K562 (cell line): Measurements from ENCODE around the gene SLC4A9. TPM values are rescaled to one million over a fixed set of nuclear protein-coding genes. Genes with fewer than 3 reads are reported as not detected.

Experiments
- ATAC-seq: fragments of 200-7000 bp; cut with Tn5 transposase; 3 replicates; pipeline ENCODE4 v1.9.1; 2020; ENCODE audit warnings: moderate library complexity
- BruUV-seq: library from RNA; stranded (reverse); fragments of 400-500 nt; replicated peaks from 2 replicates; lab custom pipeline; 2021; lab: Mats Ljungman, UMichigan
- CTCF ChIA-PET: fragments of 300-600 bp; formaldehyde crosslinking; extraction: SDS; loops from one replicate; lab custom pipeline; 2021; ENCODE audit warnings: low intra/inter-chr PET ratio; lab: Yijun Ruan, JAX
- POLR2A ChIA-PET: fragments of 300-600, 350-650 bp; sonication (Branson Sonifier 250); formaldehyde crosslinking; extraction: SDS; loops from one replicate; lab custom pipeline; 2021; ENCODE audit warnings: antibody characterized with exemption, inconsistent platforms; lab: Yijun Ruan, JAX
- DNase-seq, 4 experiments: peaks; one replicate each; pipeline versions ENCODE4 v3.0.0 to v3.0.0-alpha.2; 2011 to 2018; ENCODE audit warnings: low spot score in 3 of 4, mixed read lengths in 3 of 4; ENCODE audit errors: extremely low read depth in 1 of 4
- FAIRE-seq: peaks from 2 replicates; lab custom pipeline; 2011; peaks lifted over from hg19 to GRCh38; lab: Jason Lieb, UNC
- H2AFZ ChIP-seq: 2 replicates; pipeline ENCODE4 v1.6.0; 2011; ENCODE audit warnings: low read depth, low read length, control low read depth, inconsistent platforms
- H3K27ac ChIP-seq: fragments of 200-600 bp; 3 replicates; pipeline ENCODE4 v1.8.0; 2011; ENCODE audit warnings: low read depth, mild to moderate bottlenecking, control low read depth, inconsistent platforms, low read length, moderate library complexity, mixed read lengths; ENCODE audit errors: extremely low read depth
- H3K27me3 ChIP-seq, 2 experiments: fragments of 300-600 bp in 1 of 2; 2 replicates in 1 of 2; 3 replicates in 1 of 2; pipeline versions ENCODE4 v1.6.0 to v1.8.0; 2011; ENCODE audit warnings: inconsistent platforms in 2 of 2, low read length in 2 of 2, mild to moderate bottlenecking in 1 of 2, mixed read lengths in 1 of 2, moderate library complexity in 1 of 2; ENCODE audit not compliant: control insufficient read depth in 2 of 2, insufficient read depth in 2 of 2
- H3K36me3 ChIP-seq: fragments of 300-600 bp; 3 replicates; pipeline ENCODE4 v1.8.0; 2011; ENCODE audit warnings: mild to moderate bottlenecking, low read length, inconsistent platforms; ENCODE audit not compliant: control insufficient read depth, insufficient read depth
- H3K4me1 ChIP-seq, 2 experiments: fragments of 200-600 bp in 1 of 2; replicated peaks in 1 of 2; 2 replicates in 1 of 2; 3 replicates in 1 of 2; pipeline versions ENCODE4 v1.5.1 to v1.8.0; 2011; ENCODE audit warnings: inconsistent platforms in 2 of 2, low read length in 2 of 2, mild to moderate bottlenecking in 1 of 2, mixed read lengths in 1 of 2, moderate library complexity in 1 of 2; ENCODE audit not compliant: control insufficient read depth in 2 of 2, insufficient read depth in 2 of 2
- H3K4me2 ChIP-seq: 2 replicates; pipeline ENCODE4 v1.6.1; 2011; ENCODE audit warnings: low read length, control low read depth, inconsistent platforms, mixed read lengths; ENCODE audit not compliant: insufficient read depth
- H3K4me3 ChIP-seq: fragments of 200-600 bp; sonication (generic), shearing (Covaris generic); 2 replicates; pipeline ENCODE4 v1.5.1; 2016; ENCODE audit warnings: control low read depth, inconsistent platforms
- H3K79me2 ChIP-seq: fragments of 200-600 bp; 3 replicates; pipeline ENCODE4 v1.8.0; 2011; ENCODE audit warnings: low read length, inconsistent platforms; ENCODE audit not compliant: control insufficient read depth, insufficient read depth
- H3K9ac ChIP-seq, 2 experiments: 2 replicates each; pipeline versions ENCODE4 v1.6.0 to v1.6.1; 2011; ENCODE audit warnings: low read depth in 2 of 2, low read length in 2 of 2, control low read depth in 1 of 2, inconsistent platforms in 1 of 2, mild to moderate bottlenecking in 1 of 2, mixed read lengths in 1 of 2; ENCODE audit not compliant: insufficient read depth in 1 of 2
- H3K9me1 ChIP-seq: one replicate; pipeline ENCODE4 v1.6.0; 2011; ENCODE audit warnings: inconsistent platforms, mild to moderate bottlenecking, low read length, moderate library complexity; ENCODE audit not compliant: control insufficient read depth, insufficient read depth
- H3K9me3 ChIP-seq: replicated peaks from 2 replicates; pipeline ENCODE4 v1.5.1; 2011; ENCODE audit warnings: low read depth, low read length, inconsistent platforms; ENCODE audit not compliant: control insufficient read depth, insufficient read depth
- H4K20me1 ChIP-seq: replicated peaks from 2 replicates; pipeline ENCODE4 v1.6.1; 2011; ENCODE audit warnings: low read length, inconsistent platforms, mixed read lengths; ENCODE audit not compliant: control insufficient read depth, insufficient read depth
- CXXC5 ChIP-seq: fragments of 250-450 bp; sonication (Bioruptor Pico); IDR thresholded peaks from 2 replicates; pipeline ENCODE4 v1.8.0; 2022; ENCODE audit warnings: inconsistent platforms, mild to moderate bottlenecking, moderate library complexity
- GTF2F1 ChIP-seq: IDR thresholded peaks from 2 replicates; pipeline ENCODE4 v1.6.1; 2011; ENCODE audit warnings: low read depth, low read length, improper control_type of control experiment
- L3MBTL2 ChIP-seq: fragments of 450-650 bp; IDR thresholded peaks from 2 replicates; pipeline ENCODE4 v1.6.1; 2016; ENCODE audit warnings: mild to moderate bottlenecking, moderate library complexity
- MYC ChIP-seq, 2 experiments: fragments of 250-450 bp in 1 of 2; sonication (Bioruptor Pico) in 1 of 2; IDR thresholded peaks; 2 replicates each; pipeline versions ENCODE4 v1.5.1 to v1.6.1; 2012 to 2021; ENCODE audit warnings: low read depth in 2 of 2, borderline replicate concordance in 1 of 2, improper control_type of control experiment in 1 of 2, low read length in 1 of 2, mild to moderate bottlenecking in 1 of 2, moderate library complexity in 1 of 2
- NCOA6 ChIP-seq: fragments of 450-650 bp; IDR thresholded peaks from 2 replicates; pipeline ENCODE4 v1.6.1; 2017; ENCODE audit warnings: mild to moderate bottlenecking
- POLR2G ChIP-seq: fragments of 200-400 bp; formaldehyde crosslinking; IDR thresholded peaks from 2 replicates; pipeline ENCODE4 v1.6.1; 2017; ENCODE audit warnings: low read depth, mild to moderate bottlenecking, antibody characterized with exemption, low read length, moderate library complexity
- RHOXF2B ChIP-seq: fragments of 250-450 bp; sonication (Bioruptor Pico); conservative IDR thresholded peaks from 2 replicates; pipeline ENCODE4 v1.5.1; 2021
- SAP30 ChIP-seq: fragments of 200-600 bp; sonication (generic); IDR thresholded peaks from 2 replicates; pipeline ENCODE4 v1.6.1; 2012; ENCODE audit warnings: borderline replicate concordance, low read depth, mild to moderate bottlenecking, moderate library complexity, low read length, control low read depth, inconsistent platforms; ENCODE audit not compliant: insufficient read depth, poor library complexity, severe bottlenecking
- SFPQ ChIP-seq: fragments of 200-400 bp; formaldehyde crosslinking; IDR thresholded peaks from 2 replicates; pipeline ENCODE4 v1.6.1; 2017; ENCODE audit warnings: mild to moderate bottlenecking, low read depth, low read length, moderate library complexity
- WGBS: fragments of 100-300 bp; shearing (Covaris generic); methylation state at CpG from one replicate; pipeline ENCODE4 v1.1.6; 2016; ENCODE audit warnings: low coverage, mixed read lengths; ENCODE audit not compliant: insufficient coverage; ENCODE audit errors: missing lambda C conversion rate; 5-methylcytosine and 5-hydroxymethylcytosine counted together
- in situ Hi-C: fragments of 300-500 bp; cut with MboI; formaldehyde crosslinking; loops from 4 replicates; pipeline ENCODE4 v1.15.0; 2018; ENCODE audit warnings: inconsistent platforms, mixed read lengths
- intact Hi-C: fragments of 100-400 bp; cut with micrococcal nuclease; formaldehyde crosslinking; loops from 2 replicates; pipeline ENCODE4 v1.14.2; 2022
- polyA plus RNA-seq, 8 experiments: library from polyadenylated mRNA; depleted of rRNA in 4 of 8; stranded (reverse) in 5 of 8; unstranded in 3 of 8; fragments of >200 nt; fragmentation: Nextera tagmentation in 2 of 8; fragmentation: Illumina TruSeq in 1 of 8; extraction: Ambion mirVana in 2 of 8; extraction: Trizol in 1 of 8; gene quantifications; 2 replicates each; pipeline versions ENCODE4 v1.2.1 to v1.2.3, GENCODE V29; 2011 to 2014; ENCODE audit warnings: inconsistent platforms in 1 of 8, missing spikeins in 1 of 8
- total RNA-seq, 7 experiments: library from RNA; depleted of rRNA in 6 of 7; stranded (reverse); fragments of >200 nt in 6 of 7; fragmentation: Illumina TruSeq in 2 of 7; extraction: Trizol in 2 of 7; gene quantifications; 2 replicates each; pipeline versions ENCODE4 v1.2.1 to v1.2.3, GENCODE V29; 2011 to 2021; ENCODE audit warnings: low replicate concordance in 1 of 7
- TF ChIP-seq, protein P1 (sequence below): sonication (generic); formaldehyde crosslinking; IDR thresholded peaks from 2 replicates; pipeline ENCODE4 v1.9.0; 2022; ENCODE audit warnings: mild to moderate bottlenecking, missing genetic modification reagents
- TF ChIP-seq, protein P2 (sequence below): sonication (generic); formaldehyde crosslinking; IDR thresholded peaks from 2 replicates; pipeline ENCODE4 v1.8.0; 2022; ENCODE audit warnings: mild to moderate bottlenecking, missing genetic modification reagents

Gene SLC4A9
- total and polyA plus RNA-seq, 9 of the 15 experiments (the other 6 are each of a cell fraction or from before 2014, with no cell fraction given), result 0.05 to 0.13 TPM; not detected in 7

GRCh38 chr5:140341591-140341990, 18.4 kb upstream of the SLC4A9 start:
- Histone ChIP-seq H3K4me1 (peaks cover 10 to 13% of the 10 kb centered on the region in 2 experiments; a peak in 3 of 5 replicates), H4K20me1 (no peaks in the 10 kb centered on the region), H3K9me3 (no peaks in the 10 kb centered on the region), H3K27ac (no peak overlapping the region), H3K27me3 (no peaks in the 10 kb centered on the region), H3K4me2 (no peak overlapping the region), H3K9me1 (no peaks in the 10 kb centered on the region), H3K9ac (no peak overlapping the region), H2AFZ (peak overlapping the region; percentile 60; the same call in 1 of the 2 replicates), H3K4me3 (no peak overlapping the region), H3K79me2 (no peaks in the 10 kb centered on the region), H3K36me3 (no peaks in the 10 kb centered on the region)
- no TSS peak for BruUV-seq
- intact Hi-C loops, result no loop called here
- no peak for DNase-seq
- TF ChIP-seq SAP30 (no peak), POLR2G (no peak), GTF2F1 (no peak)
- ATAC-seq, result no peak
- ChIA-PET POLR2A (interaction anchor here (1.2 kb wide), 1 partner anchor 12 kb away, joined by 3 read pairs; no protein-coding TSS in a partner anchor), CTCF (no interaction called here)
- no peak for FAIRE-seq
- 44% methylated on average over 5 of the region's 5 CpGs for WGBS
- in situ Hi-C loops, result no loop called here

- intact Hi-C loops, result no loop called here
- no peak for ATAC-seq
- TF ChIP-seq, protein P1, sequence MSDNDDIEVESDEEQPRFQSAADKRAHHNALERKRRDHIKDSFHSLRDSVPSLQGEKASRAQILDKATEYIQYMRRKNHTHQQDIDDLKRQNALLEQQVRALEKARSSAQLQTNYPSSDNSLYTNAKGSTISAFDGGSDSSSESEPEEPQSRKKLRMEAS (CRISPR knock-in tag), result peak; percentile 29; the same call in 1 of the 2 replicates
- peak; percentile 68 for TF ChIP-seq L3MBTL2
- no peak for TF ChIP-seq NCOA6
- no peak for TF ChIP-seq RHOXF2B (CRISPR knock-in tag)
- peak; percentile 27; the same call in 1 of the 2 replicates for TF ChIP-seq CXXC5 (CRISPR knock-in tag)
- 0 out of 2 replicates have a peak, but pooled peaks have one; percentile 16 for TF ChIP-seq MYC (IDR thresholded peaks at IDR 0.05; ENCODE audit: low read depth, low read length)
- TF ChIP-seq MYC (CRISPR knock-in tag; IDR thresholded peaks at IDR 0.05; ENCODE audit: borderline replicate concordance, low read depth), result no peak
- TF ChIP-seq, protein P2, sequence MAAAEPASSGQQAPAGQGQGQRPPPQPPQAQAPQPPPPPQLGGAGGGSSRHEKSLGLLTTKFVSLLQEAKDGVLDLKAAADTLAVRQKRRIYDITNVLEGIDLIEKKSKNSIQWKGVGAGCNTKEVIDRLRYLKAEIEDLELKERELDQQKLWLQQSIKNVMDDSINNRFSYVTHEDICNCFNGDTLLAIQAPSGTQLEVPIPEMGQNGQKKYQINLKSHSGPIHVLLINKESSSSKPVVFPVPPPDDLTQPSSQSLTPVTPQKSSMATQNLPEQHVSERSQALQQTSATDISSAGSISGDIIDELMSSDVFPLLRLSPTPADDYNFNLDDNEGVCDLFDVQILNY (CRISPR knock-in tag), result no peak
- no peak for TF ChIP-seq SFPQ
Observed at GRCh38 chr5:140342287-140342686, 17.7 kb upstream of the SLC4A9 start.

More at GRCh38 chr5:140342287-140342686, 17.7 kb upstream of the SLC4A9 start:
- Histone ChIP-seq H3K27me3 (no peaks in the 10 kb centered on the region), H3K9me3 (no peaks in the 10 kb centered on the region), H3K4me3 (no peak overlapping the region), H3K4me2 (no peak overlapping the region), H2AFZ (peak overlapping the region; percentile 60), H3K4me1 (peaks cover 13 to 14% of the 10 kb centered on the region in 2 experiments; a peak in 4 of 5 replicates), H3K9ac (no peak overlapping the region), H3K9me1 (no peaks in the 10 kb centered on the region), H3K79me2 (no peaks in the 10 kb centered on the region), H3K36me3 (no peaks in the 10 kb centered on the region), H3K27ac (no peak overlapping the region), H4K20me1 (no peaks in the 10 kb centered on the region)
- FAIRE-seq, result no peak
- 37% methylated on average over 5 of the region's 6 CpGs for WGBS
- no peak for DNase-seq
- CTCF ChIA-PET, result no interaction called here
- in situ Hi-C loops, result no loop called here
- no TSS peak for BruUV-seq
- POLR2A ChIA-PET, result interaction anchor here (1.4 kb wide), 1 partner anchor 10 kb away, joined by 5 read pairs; no protein-coding TSS in a partner anchor
